Measurements from ENCODE around the gene ADAMTS17.

Gene ADAMTS17

DNA sequence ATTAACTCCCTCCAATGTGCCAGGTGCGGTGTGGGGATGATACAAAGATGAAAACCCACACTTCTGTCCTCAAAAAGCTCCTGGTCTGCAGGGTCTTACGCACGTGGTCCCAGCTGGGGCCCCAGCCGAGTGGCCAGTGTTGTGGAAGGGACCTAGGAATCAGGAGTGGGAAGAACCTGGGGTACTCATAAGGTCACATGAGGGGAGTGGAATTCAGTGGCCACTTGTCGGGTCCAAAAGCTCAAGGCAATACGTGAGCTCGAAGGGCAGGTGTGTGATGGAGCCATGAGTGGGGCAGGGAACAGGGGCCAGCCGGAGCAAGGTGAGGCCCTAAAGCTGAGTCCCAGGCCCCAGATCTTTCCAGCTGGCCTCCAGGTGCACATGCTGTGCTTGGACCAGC lies 348.5 kb downstream of the ADAMTS17 start:
- H3K4me1 Mint-ChIP-seq: no peaks in the 10 kb centered on the region
- H3K4me3 Mint-ChIP-seq: no peak overlapping the region
- no peak for ATAC-seq
- no peak overlapping the region for H3K27ac Mint-ChIP-seq
- DNase-seq: no peak
- H3K9me3 Mint-ChIP-seq: peaks cover 0 to 6% of the 10 kb centered on the region in 2 donors
- H3K27me3 Mint-ChIP-seq: no peaks in the 10 kb centered on the region

DNA sequence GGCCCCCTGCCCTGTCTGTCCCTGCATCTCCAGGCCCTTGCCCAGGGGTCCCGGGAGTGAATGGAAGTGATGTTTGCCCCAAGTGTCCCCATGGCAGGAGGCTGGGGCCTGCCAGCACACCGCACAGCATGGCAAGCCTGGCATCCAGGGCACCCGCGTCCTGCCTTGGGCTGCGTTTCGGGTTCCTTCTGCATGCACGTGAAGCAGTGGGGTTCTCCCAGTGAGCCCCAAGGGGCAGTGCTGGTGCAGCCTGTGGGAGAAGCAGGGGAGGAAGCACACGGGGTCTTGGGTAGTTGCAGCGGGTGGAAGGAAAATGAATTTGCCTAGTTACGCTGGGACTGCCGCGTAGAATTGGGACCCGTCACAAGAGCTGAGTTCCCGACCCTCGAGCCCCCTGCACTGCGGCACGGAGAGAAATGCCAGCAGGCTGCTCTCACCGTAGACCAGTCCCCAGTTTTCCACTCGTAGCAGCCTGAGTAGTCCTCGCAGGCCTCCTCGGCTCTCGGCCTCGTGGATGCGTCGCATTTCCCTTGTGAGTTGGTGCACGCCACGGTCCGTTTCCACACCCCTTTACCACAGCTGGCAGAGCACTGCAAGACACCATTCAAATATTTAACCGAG lies 349.1 kb downstream of the ADAMTS17 start:
- DNase-seq: no peak
- no peaks in the 10 kb centered on the region for H3K27me3 Mint-ChIP-seq
- H3K4me1 Mint-ChIP-seq: no peaks in the 10 kb centered on the region
- peaks cover 0 to 9% of the 10 kb centered on the region in 2 donors for H3K9me3 Mint-ChIP-seq
- ATAC-seq: no peak
- H3K27ac Mint-ChIP-seq: no peak overlapping the region
- no peak overlapping the region for H3K4me3 Mint-ChIP-seq

DNA sequence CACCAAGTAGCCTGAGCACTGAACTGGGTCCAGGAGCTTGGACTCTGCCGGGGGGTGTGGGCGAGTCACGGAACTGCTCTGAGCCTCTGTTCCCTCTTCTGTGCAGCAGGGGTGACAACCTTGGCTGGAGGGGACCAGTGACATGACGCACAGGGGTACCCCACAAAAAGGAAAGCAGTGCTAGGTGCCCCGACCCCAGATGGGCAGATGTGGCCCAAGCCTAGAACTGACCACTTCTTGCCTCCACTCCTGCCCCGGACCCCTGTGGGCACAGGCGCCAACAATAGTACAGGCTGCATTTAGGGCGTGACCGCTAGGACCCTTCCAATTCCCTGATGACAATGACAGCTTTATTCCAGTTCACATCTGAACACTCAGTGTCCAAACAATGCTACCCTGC lies 352.7 kb downstream of the ADAMTS17 start:
- H3K9me3 Mint-ChIP-seq: peaks cover 0 to 9% of the 10 kb centered on the region in 2 donors
- no peak overlapping the region for H3K4me3 Mint-ChIP-seq
- no peak overlapping the region for H3K27ac Mint-ChIP-seq
- ATAC-seq: no peak
- no peak for DNase-seq
- H3K27me3 Mint-ChIP-seq: peaks cover 10% of the 10 kb centered on the region
- H3K4me1 Mint-ChIP-seq: peaks cover 9% of the 10 kb centered on the region

DNA sequence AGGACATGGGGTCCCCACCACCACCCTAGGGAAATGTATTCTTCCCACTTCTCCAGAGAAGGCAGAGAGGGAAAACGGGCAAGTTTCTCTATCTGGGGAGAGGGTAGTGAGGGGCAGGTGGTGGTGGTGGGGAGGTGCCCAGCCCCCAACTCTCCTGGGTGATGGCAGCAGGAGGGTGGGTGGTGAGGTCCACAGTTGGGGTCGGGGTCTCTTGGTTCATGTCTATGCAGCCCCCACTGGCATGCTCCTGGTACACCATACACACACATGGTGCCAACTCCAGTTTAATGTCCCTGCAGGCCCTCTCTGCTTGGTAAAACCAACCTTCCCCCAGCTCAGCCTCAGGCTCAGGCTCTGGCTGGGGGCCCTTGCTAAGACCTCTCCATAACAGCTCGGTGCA lies 354.1 kb downstream of the ADAMTS17 start:
- Mint-ChIP-seq H3K4me3 (no peak overlapping the region), H3K27ac (no peak overlapping the region), H3K9me3 (peaks cover 0 to 9% of the 10 kb centered on the region in 2 donors), H3K27me3 (peaks cover 22% of the 10 kb centered on the region), H3K4me1 (peaks cover 23% of the 10 kb centered on the region)
- DNase-seq: no peak
- peak; percentile 24 for ATAC-seq

DNA sequence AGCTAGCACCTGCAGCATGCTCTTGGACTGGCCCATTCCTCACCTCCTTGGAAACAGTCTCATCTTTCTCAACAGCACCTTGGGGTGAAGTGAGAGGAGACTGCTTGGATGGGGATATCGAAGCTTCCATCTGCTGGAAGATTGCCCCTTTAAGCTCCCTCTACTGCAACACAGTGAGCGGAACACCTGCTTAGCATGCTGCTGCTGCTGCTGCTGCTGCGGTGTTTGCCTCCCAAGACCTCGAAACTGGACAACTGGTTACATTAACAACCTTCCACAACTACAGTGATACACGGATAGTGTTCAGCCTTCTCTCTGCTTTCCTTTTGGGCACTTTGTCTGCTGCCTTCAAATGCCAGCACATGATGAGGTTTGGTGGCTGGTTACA lies 354.7 kb downstream of the ADAMTS17 start:
- DNase-seq: no peak
- H3K4me1 Mint-ChIP-seq: peaks cover 24% of the 10 kb centered on the region
- H3K27me3 Mint-ChIP-seq: peaks cover 22% of the 10 kb centered on the region
- H3K9me3 Mint-ChIP-seq: peaks cover 0 to 9% of the 10 kb centered on the region in 2 donors
- no peak overlapping the region for H3K4me3 Mint-ChIP-seq
- ATAC-seq: no peak
- peak overlapping the region in 1 of 2 donors; percentile 34 for H3K27ac Mint-ChIP-seq

DNA sequence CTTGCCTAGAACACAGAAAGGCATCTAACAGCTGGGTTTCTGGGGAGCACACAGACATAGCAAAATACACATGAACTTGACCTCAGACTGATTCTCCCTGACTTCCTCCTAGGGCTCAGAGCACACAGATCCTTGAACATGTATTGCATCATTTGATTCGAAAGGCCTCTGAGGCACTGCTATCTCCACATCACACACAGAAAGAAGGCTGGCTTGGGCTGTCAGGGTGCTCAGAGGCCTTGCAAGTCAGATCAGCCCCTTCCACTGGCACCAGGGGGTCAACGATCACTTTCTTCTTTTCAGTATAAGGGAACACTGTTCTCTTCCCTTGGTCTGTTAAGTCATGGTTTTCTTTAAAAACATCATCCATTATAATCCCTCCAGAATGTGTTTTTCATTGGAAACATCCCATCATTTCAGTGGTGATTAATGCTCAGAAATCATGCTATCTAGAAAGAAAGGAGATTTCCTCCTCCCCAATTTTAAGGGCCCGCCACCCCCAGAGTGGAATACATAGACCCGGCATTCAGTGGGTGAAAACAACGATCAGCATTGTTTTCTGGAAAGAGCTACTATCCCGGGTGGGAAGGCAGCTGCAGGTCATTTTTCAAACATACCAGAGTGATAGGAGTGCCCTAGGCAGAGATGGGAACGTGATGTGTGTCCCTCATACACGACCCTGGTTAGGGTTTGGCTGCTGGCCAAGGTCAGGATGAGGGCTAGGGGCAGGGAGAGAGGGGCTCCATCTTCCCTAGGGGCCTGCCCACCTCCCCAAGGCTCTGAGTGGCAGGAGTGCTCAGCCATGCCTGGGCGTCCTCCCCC lies 355.3 kb downstream of the ADAMTS17 start:
- H3K27me3 Mint-ChIP-seq: peaks cover 22% of the 10 kb centered on the region
- H3K4me3 Mint-ChIP-seq: no peak overlapping the region
- peaks cover 0 to 9% of the 10 kb centered on the region in 2 donors for H3K9me3 Mint-ChIP-seq
- DNase-seq (no peak), ATAC-seq (peak; percentile 63)
- peak overlapping the region; percentile 34 to 87 for H3K27ac Mint-ChIP-seq
- peaks cover 24% of the 10 kb centered on the region for H3K4me1 Mint-ChIP-seq

DNA sequence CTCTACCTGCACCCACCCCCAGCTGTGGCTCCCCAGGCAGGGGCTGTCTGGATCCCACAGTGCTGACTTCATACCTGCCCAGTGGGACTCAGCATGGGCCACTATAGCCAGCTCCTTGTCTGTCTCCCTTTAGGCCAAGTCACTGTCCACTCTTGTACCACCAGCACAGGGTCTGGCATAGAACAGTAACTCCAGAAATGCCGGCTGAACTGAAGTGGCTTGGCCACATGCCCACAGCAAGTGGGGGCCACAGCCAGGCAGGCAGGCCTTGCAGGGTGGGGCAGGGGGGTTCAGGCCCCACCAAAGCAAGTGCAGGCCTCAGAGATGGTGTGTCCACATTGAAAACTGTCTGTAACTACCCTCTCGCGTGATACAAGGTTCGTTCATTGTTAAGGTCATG lies 355.9 kb downstream of the ADAMTS17 start:
- ATAC-seq (no peak), DNase-seq (no peak)
- Mint-ChIP-seq H3K4me1 (peaks cover 24% of the 10 kb centered on the region), H3K4me3 (no peak overlapping the region), H3K27me3 (peaks cover 22% of the 10 kb centered on the region), H3K27ac (peak overlapping the region in 1 of 2 donors; percentile 8), H3K9me3 (peaks cover 0 to 9% of the 10 kb centered on the region in 2 donors)

DNA sequence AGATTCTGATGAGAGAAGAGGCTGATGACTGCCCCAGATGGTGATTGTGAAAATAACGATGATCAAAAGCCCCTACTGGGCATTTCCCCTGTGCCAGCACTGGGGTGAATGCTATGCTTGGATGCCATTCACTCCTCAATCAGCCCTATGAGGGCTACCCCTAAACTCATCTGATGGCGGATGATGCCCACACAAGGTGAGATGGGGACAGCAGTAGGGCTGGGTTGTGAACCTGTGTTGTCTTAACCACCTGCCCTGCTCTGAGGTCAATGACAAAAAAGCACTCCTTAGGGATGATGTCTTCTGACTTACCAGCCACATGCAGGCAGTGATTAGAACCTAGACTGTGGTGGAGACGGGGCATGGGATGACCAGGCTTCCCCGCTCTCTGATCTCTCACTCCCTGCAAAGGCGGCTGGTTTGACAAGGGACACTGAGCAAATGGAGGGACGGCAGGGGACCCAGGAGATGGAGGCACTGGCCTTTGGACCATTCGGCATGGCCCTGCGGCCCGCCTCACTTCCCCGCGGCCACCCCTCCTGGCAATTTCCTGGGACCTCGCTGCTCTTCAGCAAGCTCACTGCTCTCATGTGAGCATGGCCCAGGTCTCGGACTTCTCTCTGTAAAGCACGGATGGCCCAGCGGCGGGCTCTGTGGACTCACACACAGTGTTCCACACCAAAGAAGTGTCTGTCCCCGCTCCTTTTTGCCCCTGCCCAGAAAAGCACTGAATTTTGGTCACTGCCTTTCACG lies 357.1 kb downstream of the ADAMTS17 start:
- Mint-ChIP-seq H3K4me1 (peaks cover 24% of the 10 kb centered on the region), H3K9me3 (peaks cover 0 to 9% of the 10 kb centered on the region in 2 donors), H3K27ac (peak overlapping the region in 1 of 2 donors; percentile 12), H3K4me3 (no peak overlapping the region), H3K27me3 (peaks cover 22% of the 10 kb centered on the region)
- DNase-seq (no peak), ATAC-seq (peak; percentile 24)

DNA sequence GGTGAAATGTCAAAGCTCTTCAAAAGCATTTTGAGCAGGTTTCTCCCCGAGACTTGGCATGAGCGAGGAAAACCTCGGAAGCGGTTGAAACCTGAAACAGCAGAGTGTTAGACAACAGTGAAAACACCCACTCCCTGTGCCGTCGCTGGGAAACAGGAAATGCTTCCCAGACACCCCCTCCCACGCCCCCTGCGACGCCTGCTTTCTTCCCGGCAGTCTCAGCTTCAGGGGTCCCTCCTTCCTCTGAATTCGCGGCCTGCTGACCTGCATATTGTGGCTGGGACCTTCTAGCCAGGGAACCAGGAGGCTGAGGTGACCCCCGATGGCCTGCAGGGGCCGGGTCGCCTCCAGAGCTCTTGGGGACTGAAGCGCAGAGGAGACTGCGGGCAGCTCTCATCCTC lies 357.9 kb downstream of the ADAMTS17 start:
- DNase-seq: no peak
- Mint-ChIP-seq H3K4me3 (peak overlapping the region in 1 of 2 donors; percentile 8), H3K27me3 (peaks cover 22% of the 10 kb centered on the region), H3K4me1 (peaks cover 24% of the 10 kb centered on the region), H3K27ac (no peak overlapping the region), H3K9me3 (peaks cover 0 to 9% of the 10 kb centered on the region in 2 donors)
- no peak for ATAC-seq

DNA sequence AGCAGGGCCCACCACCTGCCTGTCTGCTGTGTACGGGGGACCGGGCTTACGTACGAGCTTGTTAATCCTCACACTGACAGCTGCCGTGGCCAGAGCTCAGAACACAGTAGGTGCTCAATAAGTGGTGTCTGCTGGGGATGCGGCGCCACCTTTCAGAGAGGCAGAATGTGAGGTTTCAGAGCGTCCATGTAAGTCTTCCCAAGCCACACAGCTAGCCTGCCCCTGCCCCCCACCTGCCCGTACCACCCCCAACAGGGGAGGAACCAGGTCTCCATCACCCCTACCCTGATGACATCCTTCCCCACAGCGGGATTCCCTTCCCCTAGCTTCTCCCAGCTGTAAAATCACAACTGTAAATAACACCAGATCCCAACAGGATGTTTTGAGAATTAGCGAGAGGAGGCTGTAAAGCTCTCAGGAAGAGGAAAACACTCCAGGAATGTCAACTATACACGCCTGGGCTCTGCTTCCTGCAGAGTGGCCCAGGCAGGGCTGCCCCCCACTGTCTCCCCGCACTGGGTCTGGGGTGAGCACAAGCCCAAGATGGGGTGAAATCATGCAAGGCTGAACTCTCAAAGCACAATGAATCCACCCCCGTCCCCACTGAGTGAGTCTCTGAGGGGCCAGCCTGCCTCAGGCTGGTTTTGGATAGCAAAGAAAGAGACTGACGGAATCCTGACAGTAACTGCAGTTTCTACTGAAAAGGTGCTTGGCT lies 358.4 kb downstream of the ADAMTS17 start:
- Mint-ChIP-seq H3K27ac (no peak overlapping the region), H3K27me3 (peaks cover 22% of the 10 kb centered on the region), H3K4me3 (peak overlapping the region in 1 of 2 donors; percentile 8), H3K9me3 (peaks cover 0 to 4% of the 10 kb centered on the region in 2 donors), H3K4me1 (peaks cover 24% of the 10 kb centered on the region)
- ATAC-seq (peak; percentile 13), DNase-seq (no peak)

DNA sequence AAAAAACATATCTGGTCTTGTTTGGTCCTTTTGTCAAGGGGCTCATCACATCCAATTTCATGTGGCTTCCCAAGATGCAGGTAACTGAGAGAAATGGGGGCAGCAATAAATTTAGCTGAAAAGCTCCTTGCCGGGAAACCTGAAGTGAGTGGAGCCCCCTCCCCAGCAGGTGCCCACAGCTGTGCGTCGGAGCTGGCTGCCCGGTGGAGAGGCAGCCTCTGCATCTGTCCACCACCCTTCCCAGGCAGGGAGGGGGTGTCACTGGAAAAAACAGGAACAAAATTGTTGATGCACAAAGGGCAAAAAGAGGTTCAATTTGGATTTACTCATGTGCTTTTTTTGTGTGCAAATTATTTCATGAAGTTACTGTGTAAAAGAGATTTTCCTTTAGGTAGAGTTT lies 359.1 kb downstream of the ADAMTS17 start:
- Mint-ChIP-seq H3K27ac (no peak overlapping the region), H3K4me3 (no peak overlapping the region), H3K4me1 (peaks cover 24% of the 10 kb centered on the region), H3K27me3 (peaks cover 22% of the 10 kb centered on the region), H3K9me3 (no peaks in the 10 kb centered on the region)
- ATAC-seq (no peak), DNase-seq (no peak)

DNA sequence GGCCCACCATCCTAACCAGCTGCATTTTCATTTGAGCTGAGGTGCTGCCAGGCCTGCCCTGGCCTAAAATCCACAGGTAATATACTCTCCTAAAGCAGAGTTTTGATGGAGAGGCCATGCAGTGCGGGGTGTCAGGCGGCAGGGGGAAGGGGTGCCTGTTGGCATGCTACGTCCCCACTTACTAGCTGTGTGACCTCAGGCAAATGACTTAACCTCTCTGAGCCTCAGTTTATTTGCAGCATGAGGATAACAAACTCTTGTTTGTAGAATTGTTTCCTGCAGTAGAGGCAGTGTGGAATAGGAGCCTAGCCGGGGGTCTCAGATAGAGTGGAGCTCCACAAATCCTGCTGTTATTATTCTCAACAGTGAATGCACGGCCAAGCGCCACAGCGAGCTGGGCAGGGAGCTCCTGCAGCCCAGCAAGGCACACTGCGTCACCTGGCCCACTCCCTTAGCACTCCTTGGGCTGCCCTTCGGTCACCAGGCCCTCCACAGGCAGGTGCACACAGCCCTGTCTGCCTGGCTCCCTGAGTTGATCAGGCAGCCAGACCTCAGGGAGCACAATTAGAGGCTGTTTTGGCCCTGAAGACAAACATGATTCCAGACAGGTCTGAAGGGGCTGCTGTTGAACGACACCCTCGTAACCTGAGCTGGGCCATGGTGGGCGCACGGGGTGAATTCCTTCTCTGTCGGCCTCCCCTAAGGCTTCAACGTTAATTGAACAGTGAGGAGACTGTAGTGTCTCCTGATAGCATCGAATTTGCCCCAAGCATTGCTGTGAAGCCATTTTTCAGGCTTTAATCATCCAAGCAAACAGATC lies 359.7 kb downstream of the ADAMTS17 start:
- ATAC-seq: no peak
- no peak overlapping the region for H3K4me3 Mint-ChIP-seq
- H3K27ac Mint-ChIP-seq: no peak overlapping the region
- peaks cover 22% of the 10 kb centered on the region for H3K27me3 Mint-ChIP-seq
- no peak for DNase-seq
- no peaks in the 10 kb centered on the region for H3K9me3 Mint-ChIP-seq
- peaks cover 24% of the 10 kb centered on the region for H3K4me1 Mint-ChIP-seq

DNA sequence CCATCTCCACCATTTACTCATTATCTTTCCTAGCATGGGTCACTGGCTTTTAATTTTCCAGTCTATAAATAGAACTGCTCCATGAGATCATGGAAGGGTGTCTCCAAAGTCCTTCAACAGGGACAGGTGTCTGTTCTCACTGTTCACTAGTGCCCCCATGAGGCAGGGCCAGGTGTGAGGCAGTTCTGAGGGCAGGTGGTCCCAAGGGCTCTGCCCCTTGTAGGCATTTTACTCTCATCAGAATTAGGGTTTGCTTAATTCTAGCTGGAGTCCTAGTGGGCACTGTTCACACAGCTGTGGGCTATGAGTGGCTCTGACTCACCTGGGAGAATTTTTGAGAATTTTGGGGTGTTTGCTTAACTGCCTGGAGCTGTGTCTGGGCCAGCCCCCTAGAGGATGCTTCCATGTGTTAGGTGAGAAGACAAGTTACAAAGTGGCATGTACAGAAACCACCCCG lies 360.6 kb downstream of the ADAMTS17 start:
- no peaks in the 10 kb centered on the region for H3K9me3 Mint-ChIP-seq
- H3K4me3 Mint-ChIP-seq: no peak overlapping the region

DNA sequence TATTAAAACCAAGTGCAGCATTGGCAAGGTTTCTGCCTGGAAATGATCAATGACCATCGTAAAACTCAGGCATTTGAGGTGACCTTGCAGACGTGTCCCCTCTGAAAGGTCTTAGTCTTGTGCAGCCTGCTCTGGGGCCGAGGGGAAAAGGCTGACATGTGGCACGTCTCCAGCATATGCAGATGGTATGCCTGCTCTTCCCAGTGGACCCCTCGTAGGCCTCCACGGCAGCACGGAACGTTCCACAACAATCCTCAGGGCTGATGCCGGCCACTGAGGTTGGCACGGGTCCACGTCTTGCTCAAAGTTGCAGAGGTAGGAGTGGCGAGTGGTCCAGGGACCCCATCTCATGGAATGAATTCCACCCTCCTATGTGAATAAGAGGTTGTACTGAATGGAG lies 361.0 kb downstream of the ADAMTS17 start:
- DNase-seq: no peak
- Mint-ChIP-seq H3K4me1 (peaks cover 17% of the 10 kb centered on the region), H3K9me3 (no peaks in the 10 kb centered on the region), H3K27ac (no peak overlapping the region), H3K4me3 (no peak overlapping the region), H3K27me3 (peaks cover 22% of the 10 kb centered on the region)
- no peak for ATAC-seq

More for the DNA sequence above, 360.6 kb downstream of the ADAMTS17 start:
- H3K4me1 Mint-ChIP-seq: peaks cover 19% of the 10 kb centered on the region
- H3K27ac Mint-ChIP-seq: no peak overlapping the region
- no peak for DNase-seq
- no peak for ATAC-seq
- H3K27me3 Mint-ChIP-seq: peaks cover 22% of the 10 kb centered on the region

All from stimulated activated naive CD8-positive, alpha-beta T cell treated with anti-CD3 and anti-CD28 coated beads, Interleukin-15, amount 100 ng/mL, for 72 hours (primary cell).